ENCODE data around the gene ADPRHL1.

DNA sequence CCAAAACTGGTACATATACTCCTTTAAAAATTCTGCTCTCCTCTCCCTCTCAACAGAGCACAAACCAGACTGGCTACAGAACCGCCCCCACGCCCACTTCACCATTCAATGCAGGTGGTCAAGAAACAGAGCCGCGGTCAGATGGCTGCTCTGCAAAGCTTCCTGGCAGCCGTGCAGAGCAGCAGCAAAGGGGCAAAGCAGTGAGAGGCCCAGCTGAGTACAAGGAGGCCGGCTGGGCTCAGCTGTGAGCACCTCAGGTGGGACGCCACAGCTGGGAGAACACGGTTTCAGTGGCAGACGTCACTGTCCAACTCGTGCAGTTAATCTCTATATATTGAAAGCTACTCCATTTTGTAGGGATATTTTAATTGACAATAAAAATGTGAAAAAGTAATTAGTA lies 97.7 kb downstream of the ADPRHL1 start:
- no peak for TF ChIP-seq CTCF (IDR thresholded peaks at IDR 0.05; ENCODE audit: low read depth, low read length)
- TF ChIP-seq POLR2A (IDR thresholded peaks at IDR 0.05; ENCODE audit: extremely low read depth, insufficient read length), result no peak

Measured in NB4 (cell line).